ENCODE data around the gene IGSF9B.

DNA sequence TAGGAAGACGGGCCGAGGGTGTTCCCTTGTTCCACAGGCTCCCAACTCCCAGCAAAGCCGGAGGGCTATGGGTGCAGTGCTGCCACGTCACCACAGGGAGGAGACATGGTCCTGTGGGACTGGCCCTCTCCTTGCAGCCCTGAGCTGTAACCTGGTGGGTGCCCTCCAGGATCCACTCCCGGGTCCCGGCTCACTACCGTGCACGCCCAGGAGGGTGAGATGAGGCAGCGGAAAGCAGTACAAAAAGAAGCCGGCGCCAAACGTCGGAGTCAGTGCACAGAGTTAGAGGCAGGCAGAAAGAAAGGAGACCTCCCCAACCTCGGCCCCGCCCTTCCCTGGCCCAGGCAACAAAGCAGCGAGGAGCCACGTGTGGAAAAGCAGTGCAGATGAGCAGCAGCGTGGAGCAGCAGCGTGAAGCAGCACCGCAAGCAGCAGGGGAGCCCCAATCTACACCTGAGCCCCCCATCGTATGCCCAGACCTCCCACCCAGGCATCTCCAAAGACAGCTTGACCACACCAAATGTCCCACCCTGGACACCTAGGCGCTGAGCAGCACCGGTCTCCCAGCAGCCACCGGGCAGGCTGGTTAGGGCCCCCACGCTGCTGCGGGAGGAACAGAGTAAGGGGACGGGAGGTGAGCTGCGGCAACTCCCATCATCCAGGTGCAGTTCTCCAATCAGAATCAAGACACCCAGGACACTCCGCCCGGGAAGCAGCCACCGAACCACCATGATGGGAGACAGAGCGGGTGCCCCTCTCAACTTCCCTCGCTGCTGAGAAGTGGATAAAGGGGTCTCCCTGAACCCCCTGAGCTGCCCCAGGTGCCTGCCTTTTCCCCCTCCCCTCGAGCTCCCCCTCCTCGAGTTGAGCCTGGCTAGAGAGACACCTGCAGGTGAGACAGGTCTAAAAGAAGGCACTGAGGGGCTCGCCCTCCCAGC lies 28.8 kb downstream of the IGSF9B start:
- TF ChIP-seq CTCF (IDR thresholded peaks at IDR 0.05) (peak; percentile 82), EZH2 (IDR thresholded peaks at IDR 0.05) (no peak)

Data from neural progenitor cell (in vitro differentiated cells).